HCT116 (cell line): Measurements from ENCODE around the gene TMEM205. TPM values are rescaled to one million over a fixed set of nuclear protein-coding genes. Genes with fewer than 3 reads are reported as not detected.

Experiments
- ATAC-seq: fragments of 200-7000 bp; cut with Tn5 transposase; 2 replicates; pipeline ENCODE4 v1.9.1; 2020; ENCODE audit warnings: mild to moderate bottlenecking, moderate library complexity
- BruUV-seq: library from RNA; stranded (reverse); fragments of 400-500 nt; replicated peaks from 2 replicates; lab custom pipeline; 2021; lab: Mats Ljungman, UMichigan
- CTCF ChIA-PET: fragments of 300-600 bp; sonication (Branson Sonifier 250); formaldehyde crosslinking; loops from one replicate; lab custom pipeline; 2021; ENCODE audit warnings: antibody characterized with exemption; lab: Charles Lee
- POLR2A ChIA-PET: fragments of 300-600, 350-600 bp; sonication (Branson Sonifier 250); formaldehyde crosslinking; loops from one replicate; lab custom pipeline; 2021; ENCODE audit warnings: antibody characterized with exemption; lab: Charles Lee
- RAD21 ChIA-PET, 2 experiments: fragments of 300-600 bp; sonication (Branson Sonifier 250); formaldehyde crosslinking; loops; one replicate each; lab custom pipeline; 2023; ENCODE audit warnings: low total read pairs in 2 of 2; ENCODE audit not compliant: uncharacterized antibody in 2 of 2, unreplicated experiment in 2 of 2, low non-redundant PET in 1 of 2; lab: Charles Lee
- DNase-seq: peaks from one replicate; pipeline ENCODE4 v3.0.0-alpha.2; 2010; ENCODE audit warnings: low read depth, low spot score
- H2AFZ ChIP-seq: fragments of 200-600 bp; shearing (Covaris generic), sonication (generic); 2 replicates; pipeline ENCODE4 v1.6.1; 2017; ENCODE audit warnings: low read depth, mixed run types, mixed read lengths, antibody characterized with exemption, low read length; ENCODE audit not compliant: poor library complexity, severe bottlenecking
- H3K27ac ChIP-seq: 2 replicates; pipeline ENCODE4 v1.5.1; 2012; ENCODE audit warnings: low read depth, low read length
- H3K27me3 ChIP-seq: fragments of 200-600 bp; sonication (generic); 2 replicates; pipeline ENCODE4 v1.6.1; 2016; ENCODE audit warnings: mixed run types, low read length, mixed read lengths; ENCODE audit not compliant: insufficient read depth
- H3K36me3 ChIP-seq, 2 experiments: fragments of 200-500 bp in 1 of 2; fragments of 200-600 bp in 1 of 2; sonication (Bioruptor generic) in 1 of 2; sonication (generic) in 1 of 2; 2 replicates each; pipeline versions ENCODE4 v1.5.1 to v1.6.1; 2014 to 2016; ENCODE audit warnings: low read length in 2 of 2, inconsistent platforms in 1 of 2, mixed read lengths in 1 of 2, mixed run types in 1 of 2; ENCODE audit not compliant: insufficient read depth in 2 of 2, control insufficient read depth in 1 of 2
- H3K4me1 ChIP-seq, 2 experiments: fragments of 200-600 bp in 1 of 2; sonication (generic) in 1 of 2; 2 replicates each; pipeline versions ENCODE4 v1.5.1 to v1.6.1; 2012 to 2017; ENCODE audit warnings: low read length in 2 of 2, inconsistent platforms in 1 of 2, mild to moderate bottlenecking in 1 of 2, mixed read lengths in 1 of 2, mixed run types in 1 of 2, moderate library complexity in 1 of 2; ENCODE audit not compliant: insufficient read depth in 2 of 2, control insufficient read depth in 1 of 2
- H3K4me2 ChIP-seq: fragments of 200-600 bp; sonication (generic); 2 replicates; pipeline ENCODE4 v1.6.1; 2017; ENCODE audit warnings: mixed run types, low read length, mixed read lengths
- H3K4me3 ChIP-seq, 2 experiments: fragments of 200-600 bp in 1 of 2; sonication (generic) in 1 of 2; replicated peaks in 1 of 2; 2 replicates each; pipeline ENCODE4 v1.5.1; 2011 to 2016; ENCODE audit warnings: low read length in 2 of 2, control low read depth in 1 of 2, low read depth in 1 of 2, mild to moderate bottlenecking in 1 of 2, mixed read lengths in 1 of 2, mixed run types in 1 of 2
- H3K79me2 ChIP-seq: fragments of 200-600 bp; sonication (generic); 2 replicates; pipeline ENCODE4 v1.6.1; 2017; ENCODE audit warnings: mild to moderate bottlenecking, mixed run types, low read length, moderate library complexity, mixed read lengths; ENCODE audit not compliant: insufficient read depth
- H3K9ac ChIP-seq: fragments of 200-600 bp; sonication (generic); 2 replicates; pipeline ENCODE4 v1.6.1; 2016; ENCODE audit warnings: low read length, mixed read lengths
- H3K9me2 ChIP-seq: fragments of 200-600 bp; sonication (generic), shearing (Covaris generic); 2 replicates; pipeline ENCODE4 v1.6.1; 2017; ENCODE audit warnings: mixed run types, mild to moderate bottlenecking, moderate library complexity; ENCODE audit not compliant: insufficient read depth
- H3K9me3 ChIP-seq, 2 experiments: fragments of 200-500 bp in 1 of 2; fragments of 200-600 bp in 1 of 2; sonication (Bioruptor generic) in 1 of 2; sonication (generic) in 1 of 2; 2 replicates each; pipeline ENCODE4 v1.6.1; 2014 to 2017; ENCODE audit warnings: low read length in 2 of 2, mixed read lengths in 2 of 2, inconsistent platforms in 1 of 2, low read depth in 1 of 2, mild to moderate bottlenecking in 1 of 2, mixed run types in 1 of 2, moderate library complexity in 1 of 2; ENCODE audit not compliant: control insufficient read depth in 1 of 2, insufficient read depth in 1 of 2
- H4K20me1 ChIP-seq: fragments of 200-600 bp; sonication (generic), shearing (Covaris generic); 2 replicates; pipeline ENCODE4 v1.6.1; 2017; ENCODE audit warnings: mixed run types, mild to moderate bottlenecking, moderate library complexity; ENCODE audit not compliant: insufficient read depth
- EGR1 ChIP-seq: IDR thresholded peaks from 2 replicates; pipeline ENCODE4 v1.6.1; 2012; ENCODE audit warnings: low read depth
- ELF1 ChIP-seq: IDR thresholded peaks from 2 replicates; pipeline ENCODE4 v1.6.1; 2012; ENCODE audit warnings: low read depth, borderline replicate concordance
- EZH2 ChIP-seq: fragments of 200-600 bp; sonication (generic); IDR thresholded peaks from 2 replicates; pipeline ENCODE4 v1.6.1; 2017; ENCODE audit warnings: antibody characterized with exemption, mixed run types
- EZH2phosphoT487 ChIP-seq: fragments of 200-600 bp; IDR thresholded peaks from 2 replicates; pipeline ENCODE4 v1.6.1; 2018; ENCODE audit warnings: antibody characterized with exemption, borderline replicate concordance
- FOSL1 ChIP-seq: IDR thresholded peaks from 2 replicates; pipeline ENCODE4 v1.6.1; 2012; ENCODE audit warnings: low read depth
- JUND ChIP-seq: IDR thresholded peaks from 2 replicates; pipeline ENCODE4 v1.6.1; 2012
- RAD21 ChIP-seq: IDR thresholded peaks from 2 replicates; pipeline ENCODE4 v1.6.1; 2012; ENCODE audit warnings: low read depth, mild to moderate bottlenecking
- SIN3A ChIP-seq: IDR thresholded peaks from 2 replicates; pipeline ENCODE4 v1.6.1; 2012; ENCODE audit warnings: low read depth
- SP1 ChIP-seq: IDR thresholded peaks from 2 replicates; pipeline ENCODE4 v1.6.1; 2012; ENCODE audit warnings: low read depth
- SRF ChIP-seq: IDR thresholded peaks from 2 replicates; pipeline ENCODE4 v1.6.1; 2012; ENCODE audit warnings: low read depth
- TCF7L2 ChIP-seq: IDR thresholded peaks from 2 replicates; pipeline ENCODE4 v1.7.0; 2011; ENCODE audit warnings: borderline replicate concordance, inconsistent platforms; ENCODE audit not compliant: insufficient read depth, insufficient read length; ENCODE audit errors: extremely low read depth
- YY1 ChIP-seq: IDR thresholded peaks from 2 replicates; pipeline ENCODE4 v1.6.1; 2011; ENCODE audit warnings: low read length, low read depth, moderate library complexity, mild to moderate bottlenecking; ENCODE audit not compliant: insufficient replicate concordance; ENCODE audit errors: extremely low read depth
- ZFX ChIP-seq: fragments of 450-650 bp; IDR thresholded peaks from 2 replicates; pipeline ENCODE4 v1.6.1; 2017
- ZNF274 ChIP-seq: fragments of 200-500 bp; sonication (Bioruptor generic); IDR thresholded peaks from 2 replicates; pipeline ENCODE4 v1.6.1; 2014; ENCODE audit warnings: mild to moderate bottlenecking, low read depth, low read length, inconsistent platforms
- intact Hi-C: fragments of 100-400 bp; cut with micrococcal nuclease; formaldehyde crosslinking; loops from 2 replicates; pipeline ENCODE4 v1.10.0; 2022
- total RNA-seq: library from RNA; stranded (reverse); gene quantifications from one replicate; pipeline ENCODE4 v1.2.1, GENCODE V29; 2021; ENCODE audit not compliant: unreplicated experiment
- TF ChIP-seq, protein P1 (sequence below): IDR thresholded peaks from 2 replicates; pipeline ENCODE4 v1.6.1; 2012; ENCODE audit warnings: low read depth
- TF ChIP-seq, protein P2 (sequence below), 3 experiments: fragments of 200-600 bp in 1 of 3; sonication (generic) in 1 of 3; IDR thresholded peaks in 2 of 3; conservative IDR thresholded peaks in 1 of 3; 2 replicates each; pipeline ENCODE4 v1.5.1; 2012 to 2017; ENCODE audit warnings: low read depth in 2 of 3, low read length in 2 of 3, antibody characterized with exemption in 1 of 3, borderline replicate concordance in 1 of 3, control low read depth in 1 of 3, mild to moderate bottlenecking in 1 of 3, mixed read lengths in 1 of 3, mixed run types in 1 of 3, moderate library complexity in 1 of 3; ENCODE audit not compliant: insufficient read depth in 1 of 3
- TF ChIP-seq, protein P3 (sequence below): IDR thresholded peaks from 2 replicates; pipeline ENCODE4 v1.6.1; 2012
- TF ChIP-seq, protein P4 (sequence below): IDR thresholded peaks from 2 replicates; pipeline ENCODE4 v1.6.1; 2011; ENCODE audit warnings: mild to moderate bottlenecking, low read length, moderate library complexity; ENCODE audit not compliant: insufficient replicate concordance; ENCODE audit errors: extremely low read depth
- TF ChIP-seq, protein P5 (sequence below): IDR thresholded peaks from 2 replicates; pipeline ENCODE4 v1.6.1; 2012

TMEM205 gene
- total RNA-seq, 1 experiment from 2014 or later, result 55.9 TPM

DNA sequence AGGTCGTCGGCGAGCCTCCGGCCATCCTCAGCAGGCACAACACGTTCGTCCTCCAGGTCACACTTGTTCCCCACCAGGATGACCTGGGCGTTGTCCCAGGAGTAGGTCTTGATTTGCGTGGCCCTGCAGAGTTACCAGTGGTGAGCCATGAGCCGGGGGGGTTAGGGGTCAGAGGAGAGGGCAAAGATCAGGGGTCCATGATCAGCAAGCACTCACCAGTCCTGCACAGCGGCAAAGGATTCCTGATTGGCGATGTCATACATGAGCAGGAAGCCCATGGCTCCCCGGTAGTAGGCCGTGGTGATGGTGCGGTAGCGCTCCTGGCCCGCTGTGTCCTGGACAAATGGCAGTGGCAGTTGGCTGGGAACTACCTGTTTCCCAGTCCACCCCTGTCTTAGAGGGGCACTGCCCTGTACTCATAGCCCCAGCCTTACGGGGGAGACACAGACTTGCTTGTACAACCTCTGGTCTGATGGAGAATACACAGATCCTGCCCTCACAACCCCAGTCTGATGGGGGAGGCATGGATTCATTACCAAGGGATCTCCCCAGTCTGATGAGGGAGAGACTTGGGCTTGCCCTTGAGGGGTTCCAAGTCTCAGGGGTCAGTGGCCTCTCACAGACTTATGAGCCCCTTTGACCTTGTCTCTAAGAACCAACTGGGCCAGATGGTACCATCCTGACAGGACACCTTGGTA, 10.5 kb downstream of the TMEM205 start:
- Histone ChIP-seq H3K79me2 (no peaks in the 10 kb centered on the region), H3K27ac (no peak overlapping the region), H3K4me2 (no peak overlapping the region), H3K9ac (no peak overlapping the region), H3K36me3 (peaks cover 7 to 16% of the 10 kb centered on the region in 2 experiments), H3K4me1 (peaks cover 6 to 18% of the 10 kb centered on the region in 2 experiments), H3K27me3 (no peaks in the 10 kb centered on the region), H3K4me3 (no peak overlapping the region), H2AFZ (no peak overlapping the region), H3K9me3 (no peaks in the 10 kb centered on the region), H4K20me1 (no peaks in the 10 kb centered on the region), H3K9me2 (no peaks in the 10 kb centered on the region)
- BruUV-seq, result no TSS peak
- RAD21 ChIA-PET, result no interaction called here
- no peak for DNase-seq
- CTCF ChIA-PET, result no interaction called here
- intact Hi-C loops, result no loop called here
- TF ChIP-seq ZFX (no peak), SRF (no peak), FOSL1 (no peak), SP1 (no peak), RAD21 (no peak), SIN3A (no peak), YY1 (no peak), TCF7L2 (no peak), EZH2phosphoT487 (no peak), ZNF274 (no peak), EZH2 (no peak), EGR1 (no peak), ELF1 (no peak), JUND (no peak)
- TF ChIP-seq, protein P1, sequence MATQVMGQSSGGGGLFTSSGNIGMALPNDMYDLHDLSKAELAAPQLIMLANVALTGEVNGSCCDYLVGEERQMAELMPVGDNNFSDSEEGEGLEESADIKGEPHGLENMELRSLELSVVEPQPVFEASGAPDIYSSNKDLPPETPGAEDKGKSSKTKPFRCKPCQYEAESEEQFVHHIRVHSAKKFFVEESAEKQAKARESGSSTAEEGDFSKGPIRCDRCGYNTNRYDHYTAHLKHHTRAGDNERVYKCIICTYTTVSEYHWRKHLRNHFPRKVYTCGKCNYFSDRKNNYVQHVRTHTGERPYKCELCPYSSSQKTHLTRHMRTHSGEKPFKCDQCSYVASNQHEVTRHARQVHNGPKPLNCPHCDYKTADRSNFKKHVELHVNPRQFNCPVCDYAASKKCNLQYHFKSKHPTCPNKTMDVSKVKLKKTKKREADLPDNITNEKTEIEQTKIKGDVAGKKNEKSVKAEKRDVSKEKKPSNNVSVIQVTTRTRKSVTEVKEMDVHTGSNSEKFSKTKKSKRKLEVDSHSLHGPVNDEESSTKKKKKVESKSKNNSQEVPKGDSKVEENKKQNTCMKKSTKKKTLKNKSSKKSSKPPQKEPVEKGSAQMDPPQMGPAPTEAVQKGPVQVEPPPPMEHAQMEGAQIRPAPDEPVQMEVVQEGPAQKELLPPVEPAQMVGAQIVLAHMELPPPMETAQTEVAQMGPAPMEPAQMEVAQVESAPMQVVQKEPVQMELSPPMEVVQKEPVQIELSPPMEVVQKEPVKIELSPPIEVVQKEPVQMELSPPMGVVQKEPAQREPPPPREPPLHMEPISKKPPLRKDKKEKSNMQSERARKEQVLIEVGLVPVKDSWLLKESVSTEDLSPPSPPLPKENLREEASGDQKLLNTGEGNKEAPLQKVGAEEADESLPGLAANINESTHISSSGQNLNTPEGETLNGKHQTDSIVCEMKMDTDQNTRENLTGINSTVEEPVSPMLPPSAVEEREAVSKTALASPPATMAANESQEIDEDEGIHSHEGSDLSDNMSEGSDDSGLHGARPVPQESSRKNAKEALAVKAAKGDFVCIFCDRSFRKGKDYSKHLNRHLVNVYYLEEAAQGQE, result no peak
- TF ChIP-seq, protein P2, sequence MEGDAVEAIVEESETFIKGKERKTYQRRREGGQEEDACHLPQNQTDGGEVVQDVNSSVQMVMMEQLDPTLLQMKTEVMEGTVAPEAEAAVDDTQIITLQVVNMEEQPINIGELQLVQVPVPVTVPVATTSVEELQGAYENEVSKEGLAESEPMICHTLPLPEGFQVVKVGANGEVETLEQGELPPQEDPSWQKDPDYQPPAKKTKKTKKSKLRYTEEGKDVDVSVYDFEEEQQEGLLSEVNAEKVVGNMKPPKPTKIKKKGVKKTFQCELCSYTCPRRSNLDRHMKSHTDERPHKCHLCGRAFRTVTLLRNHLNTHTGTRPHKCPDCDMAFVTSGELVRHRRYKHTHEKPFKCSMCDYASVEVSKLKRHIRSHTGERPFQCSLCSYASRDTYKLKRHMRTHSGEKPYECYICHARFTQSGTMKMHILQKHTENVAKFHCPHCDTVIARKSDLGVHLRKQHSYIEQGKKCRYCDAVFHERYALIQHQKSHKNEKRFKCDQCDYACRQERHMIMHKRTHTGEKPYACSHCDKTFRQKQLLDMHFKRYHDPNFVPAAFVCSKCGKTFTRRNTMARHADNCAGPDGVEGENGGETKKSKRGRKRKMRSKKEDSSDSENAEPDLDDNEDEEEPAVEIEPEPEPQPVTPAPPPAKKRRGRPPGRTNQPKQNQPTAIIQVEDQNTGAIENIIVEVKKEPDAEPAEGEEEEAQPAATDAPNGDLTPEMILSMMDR (IDR thresholded peaks at IDR 0.05 in 2 of 3, conservative IDR thresholded peaks at IDR 0.05 in 1 of 3; ENCODE audit: borderline replicate concordance in 1 of 3, insufficient read depth in 1 of 3, low read depth in 2 of 3, low read length in 2 of 3), result no peak
- TF ChIP-seq, protein P3, sequence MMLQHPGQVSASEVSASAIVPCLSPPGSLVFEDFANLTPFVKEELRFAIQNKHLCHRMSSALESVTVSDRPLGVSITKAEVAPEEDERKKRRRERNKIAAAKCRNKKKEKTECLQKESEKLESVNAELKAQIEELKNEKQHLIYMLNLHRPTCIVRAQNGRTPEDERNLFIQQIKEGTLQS, result no peak
- TF ChIP-seq, protein P4, sequence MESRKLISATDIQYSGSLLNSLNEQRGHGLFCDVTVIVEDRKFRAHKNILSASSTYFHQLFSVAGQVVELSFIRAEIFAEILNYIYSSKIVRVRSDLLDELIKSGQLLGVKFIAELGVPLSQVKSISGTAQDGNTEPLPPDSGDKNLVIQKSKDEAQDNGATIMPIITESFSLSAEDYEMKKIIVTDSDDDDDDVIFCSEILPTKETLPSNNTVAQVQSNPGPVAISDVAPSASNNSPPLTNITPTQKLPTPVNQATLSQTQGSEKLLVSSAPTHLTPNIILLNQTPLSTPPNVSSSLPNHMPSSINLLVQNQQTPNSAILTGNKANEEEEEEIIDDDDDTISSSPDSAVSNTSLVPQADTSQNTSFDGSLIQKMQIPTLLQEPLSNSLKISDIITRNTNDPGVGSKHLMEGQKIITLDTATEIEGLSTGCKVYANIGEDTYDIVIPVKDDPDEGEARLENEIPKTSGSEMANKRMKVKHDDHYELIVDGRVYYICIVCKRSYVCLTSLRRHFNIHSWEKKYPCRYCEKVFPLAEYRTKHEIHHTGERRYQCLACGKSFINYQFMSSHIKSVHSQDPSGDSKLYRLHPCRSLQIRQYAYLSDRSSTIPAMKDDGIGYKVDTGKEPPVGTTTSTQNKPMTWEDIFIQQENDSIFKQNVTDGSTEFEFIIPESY, result no peak
- TF ChIP-seq, protein P5, sequence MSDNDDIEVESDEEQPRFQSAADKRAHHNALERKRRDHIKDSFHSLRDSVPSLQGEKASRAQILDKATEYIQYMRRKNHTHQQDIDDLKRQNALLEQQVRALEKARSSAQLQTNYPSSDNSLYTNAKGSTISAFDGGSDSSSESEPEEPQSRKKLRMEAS, result no peak
- POLR2A ChIA-PET, result no interaction called here
- no peak for ATAC-seq
